Esophagus muscularis mucosa (tissue), 4 donors: ENCODE data around the gene AKR1C4.

ENCODE experiments used
- CTCF ChIP-seq, 3 experiments: fragments of 200-600 bp in 2 of 3; fragments of 450-650 bp in 1 of 3; sonication (generic) in 2 of 3; IDR thresholded peaks; one replicate each; pipeline ENCODE4 v1.5.1; 2017 to 2019; ENCODE audit warnings: antibody characterized with exemption in 3 of 3, mild to moderate bottlenecking in 2 of 3, moderate library complexity in 1 of 3
- EP300 ChIP-seq: sonication (generic); formaldehyde crosslinking; IDR thresholded peaks from one replicate; pipeline ENCODE4 v1.6.1; 2017; ENCODE audit warnings: antibody characterized with exemption
- POLR2A ChIP-seq: fragments of 450-650 bp; IDR thresholded peaks from one replicate; pipeline ENCODE4 v1.6.1; 2017; ENCODE audit warnings: antibody characterized with exemption, moderate library complexity, mild to moderate bottlenecking, low read depth
- POLR2AphosphoS5 ChIP-seq, 2 donors: sonication (generic); formaldehyde crosslinking; IDR thresholded peaks; one replicate each; pipeline ENCODE4 v1.6.1; 2017; ENCODE audit warnings: antibody characterized with exemption in 2 of 2

GRCh38 chr10:5199398-5199797 is 2.8 kb downstream of the AKR1C4 start:
- TF ChIP-seq CTCF (IDR thresholded peaks at IDR 0.05): no peak
- no peak for TF ChIP-seq EP300
- no peak for TF ChIP-seq POLR2A
- TF ChIP-seq POLR2AphosphoS5 (IDR thresholded peaks at IDR 0.05): no peak
